ENCODE data around the gene PLCH1. TPM values are rescaled to one million over a fixed set of nuclear protein-coding genes. Genes with fewer than 3 reads are reported as not detected.

Gene PLCH1
- total and polyA plus RNA-seq, 9 of the 15 experiments (the other 6 are each of a cell fraction or from before 2014, with no cell fraction given), result 0.17 to 0.62 (median 0.40) TPM

GRCh38 chr3:155444771-155445170, 300.1 kb downstream of the PLCH1 start (continued):
- TF ChIP-seq ZNF318 (IDR thresholded peaks at IDR 0.05; ENCODE audit: borderline replicate concordance in 1 of 2, low read depth in 1 of 2) (no peak), NBN (IDR thresholded peaks at IDR 0.05; ENCODE audit: low read depth) (no peak), ATF7 (IDR thresholded peaks at IDR 0.05) (no peak)

Measured in K562 (cell line).